ENCODE results near the gene M6PR. TPM values are rescaled to one million over a fixed set of nuclear protein-coding genes. Genes with fewer than 3 reads are reported as not detected.

Gene M6PR
- total RNA-seq, result 405 and 448 TPM in 2 replicates

DNA sequence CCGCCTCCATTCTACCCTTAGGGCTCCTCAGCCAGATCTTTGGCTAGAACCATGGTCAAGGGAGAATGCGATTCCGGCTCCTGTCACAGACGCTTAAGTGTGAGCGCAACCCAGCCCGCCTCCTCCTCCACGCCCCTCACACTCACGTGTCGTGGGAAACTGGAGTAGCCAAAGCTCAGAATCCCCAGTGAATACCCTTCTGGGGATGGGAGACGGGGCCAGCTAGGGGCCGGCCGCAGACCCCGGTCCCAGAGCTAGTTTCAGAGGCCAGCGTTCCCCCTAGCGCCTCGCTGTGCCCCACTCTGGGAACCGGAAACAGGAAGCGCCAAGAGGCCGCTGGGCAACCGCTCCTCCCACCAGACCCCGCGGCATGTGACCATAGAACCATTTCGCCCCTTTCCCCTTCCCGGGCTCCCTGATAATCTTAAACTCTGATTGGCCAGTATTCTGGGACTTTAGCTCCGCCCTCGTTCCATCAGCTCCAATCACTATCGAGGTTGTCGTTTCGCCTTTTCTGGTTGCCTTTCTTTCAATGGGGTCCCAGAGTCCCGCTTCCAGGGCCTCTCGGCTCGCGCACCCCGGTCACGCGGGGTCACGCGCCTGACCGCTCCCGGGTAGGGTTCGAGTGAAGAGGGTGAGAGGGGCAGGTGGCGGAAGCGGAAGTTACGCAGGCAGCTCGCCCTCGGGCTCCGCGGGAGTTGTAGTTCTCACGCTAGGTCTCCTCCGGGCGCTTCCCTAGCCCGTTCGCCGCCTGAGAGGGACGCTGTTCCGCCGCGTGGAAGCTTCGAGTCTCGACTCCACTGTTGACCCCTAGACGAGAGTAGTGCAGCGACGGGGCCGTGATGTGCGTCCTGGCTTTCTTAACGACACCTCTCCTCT lies at the start of gene M6PR:
TSS of gene M6PR (minus strand) at position 304 of the 879 bp plus-strand sequence. CDS start 3,241 bp downstream, outside the sequence.

DNA sequence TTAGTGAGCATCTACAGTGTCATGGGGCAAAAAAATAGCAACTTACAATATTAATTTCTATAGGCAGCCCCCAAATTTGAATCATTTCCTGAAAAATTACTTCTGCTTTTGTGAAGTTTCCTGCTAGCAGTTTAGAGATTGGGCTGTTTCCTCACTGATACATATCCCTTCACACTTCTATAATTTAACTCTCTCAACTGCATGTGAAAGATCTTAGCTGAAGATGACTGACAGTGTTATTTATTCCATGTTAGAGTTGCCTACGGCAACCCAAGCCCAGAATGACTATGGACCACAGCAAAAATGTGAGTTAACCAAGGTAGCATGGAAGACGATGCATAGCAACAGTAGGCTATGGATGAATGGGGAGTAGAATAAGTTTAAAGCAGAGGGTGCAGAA lies 40.0 kb upstream of the M6PR start, which contains the start of gene KLRG1:
TSS of gene KLRG1 (plus strand) at position 134 of the 400 bp plus-strand sequence. CDS start at position 224, 90 bp downstream.

DNA sequence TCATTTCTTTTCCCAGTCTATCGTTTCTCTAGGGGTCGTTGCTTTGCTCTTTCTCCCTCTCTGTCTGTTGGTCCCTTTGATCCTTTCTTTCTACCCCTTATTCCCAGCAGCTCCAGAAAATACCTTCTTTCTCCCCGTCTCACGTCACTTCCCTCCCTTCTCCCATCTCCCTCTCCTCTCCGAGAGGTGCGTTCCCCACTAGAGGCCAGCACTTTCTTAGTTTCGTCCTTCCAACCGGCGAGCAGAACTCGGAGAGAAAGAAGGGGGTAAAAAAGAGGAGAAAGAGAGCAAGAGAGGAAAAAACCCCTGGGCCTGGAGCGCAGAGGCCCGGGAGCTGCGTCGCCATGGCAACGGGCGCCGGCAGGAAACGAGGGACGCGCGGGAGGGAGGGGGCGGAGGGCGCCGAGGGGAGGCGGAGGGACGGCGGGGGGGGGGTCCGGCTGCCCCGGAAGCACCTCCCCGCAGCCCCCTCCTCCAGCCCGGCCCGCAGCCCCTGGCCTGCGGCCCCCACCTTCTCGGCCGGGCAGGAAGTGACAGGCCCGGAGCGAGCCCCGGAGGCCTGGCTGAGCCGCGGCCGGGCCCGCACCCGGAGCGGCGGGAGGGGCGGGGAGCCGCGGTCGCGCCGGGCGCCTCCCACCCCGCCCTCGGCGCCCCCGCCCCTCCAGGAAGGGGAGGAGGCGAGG lies 35.3 kb downstream of the M6PR start, which contains the start of gene PHC1:
TSS of gene PHC1 (plus strand) at position 477 of the 683 bp plus-strand sequence. CDS start 3,169 bp downstream, outside the sequence.

Other genes with a start within 250 kb of the M6PR start
- gene A2ML1, start 127.0 kb downstream of the M6PR start, total RNA-seq, result 45.6 and 135 TPM in 2 replicates
- gene PHC1, start 35.1 kb downstream of the M6PR start, total RNA-seq, result 3.8 and 16.0 TPM in 2 replicates
- gene KLRG1, start 39.9 kb upstream of the M6PR start, total RNA-seq, result under 0.01 and 0.21 TPM in 2 replicates
- gene A2M, start 166.3 kb upstream of the M6PR start, total RNA-seq, result not detected in 2 replicates

Measured in nasal cavity respiratory epithelium epithelial cell of viscerocranial mucosa (primary cell).